SK-MEL-5 (cell line): ENCODE data around the gene CREB5. TPM values are rescaled to one million over a fixed set of nuclear protein-coding genes. Genes with fewer than 3 reads are reported as not detected.

Experiments
- DNase-seq: peaks from one replicate; pipeline ENCODE4 v3.0.0-alpha.2; 2016; ENCODE audit warnings: low read depth, low spot score
- in situ Hi-C: cut with HindIII; loops from 2 replicates; pipeline ENCODE4 v1.10.0; 2016; ENCODE audit warnings: low sequenced_read_pairs, high pct_unique_total_duplicates, low pct_unique_long_range_greater_than_20kb
- polyA plus RNA-seq, 2 experiments: library from polyadenylated mRNA; depleted of rRNA; stranded (reverse); fragments of >200 nt; gene quantifications; 2 replicates each; pipeline ENCODE4 v1.2.3, GENCODE V29; 2015
- total RNA-seq: library from RNA; depleted of rRNA; stranded (reverse); fragments of >200 nt; shearing (Covaris generic); gene quantifications from 2 replicates; pipeline ENCODE4 v1.2.3, GENCODE V29; 2014; rRNA removed

CREB5 gene, protein sequence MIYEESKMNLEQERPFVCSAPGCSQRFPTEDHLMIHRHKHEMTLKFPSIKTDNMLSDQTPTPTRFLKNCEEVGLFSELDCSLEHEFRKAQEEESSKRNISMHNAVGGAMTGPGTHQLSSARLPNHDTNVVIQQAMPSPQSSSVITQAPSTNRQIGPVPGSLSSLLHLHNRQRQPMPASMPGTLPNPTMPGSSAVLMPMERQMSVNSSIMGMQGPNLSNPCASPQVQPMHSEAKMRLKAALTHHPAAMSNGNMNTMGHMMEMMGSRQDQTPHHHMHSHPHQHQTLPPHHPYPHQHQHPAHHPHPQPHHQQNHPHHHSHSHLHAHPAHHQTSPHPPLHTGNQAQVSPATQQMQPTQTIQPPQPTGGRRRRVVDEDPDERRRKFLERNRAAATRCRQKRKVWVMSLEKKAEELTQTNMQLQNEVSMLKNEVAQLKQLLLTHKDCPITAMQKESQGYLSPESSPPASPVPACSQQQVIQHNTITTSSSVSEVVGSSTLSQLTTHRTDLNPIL
- 13.4 and 19.4 TPM in 2 replicates for total RNA-seq
- 25.6 and 34.0 TPM in 2 replicates for polyA plus RNA-seq (2015; cell fraction: cytosol; rRNA removed)
- 52.0 and 62.3 TPM in 2 replicates for polyA plus RNA-seq (2015; cell fraction: nucleus; rRNA removed)

DNA sequence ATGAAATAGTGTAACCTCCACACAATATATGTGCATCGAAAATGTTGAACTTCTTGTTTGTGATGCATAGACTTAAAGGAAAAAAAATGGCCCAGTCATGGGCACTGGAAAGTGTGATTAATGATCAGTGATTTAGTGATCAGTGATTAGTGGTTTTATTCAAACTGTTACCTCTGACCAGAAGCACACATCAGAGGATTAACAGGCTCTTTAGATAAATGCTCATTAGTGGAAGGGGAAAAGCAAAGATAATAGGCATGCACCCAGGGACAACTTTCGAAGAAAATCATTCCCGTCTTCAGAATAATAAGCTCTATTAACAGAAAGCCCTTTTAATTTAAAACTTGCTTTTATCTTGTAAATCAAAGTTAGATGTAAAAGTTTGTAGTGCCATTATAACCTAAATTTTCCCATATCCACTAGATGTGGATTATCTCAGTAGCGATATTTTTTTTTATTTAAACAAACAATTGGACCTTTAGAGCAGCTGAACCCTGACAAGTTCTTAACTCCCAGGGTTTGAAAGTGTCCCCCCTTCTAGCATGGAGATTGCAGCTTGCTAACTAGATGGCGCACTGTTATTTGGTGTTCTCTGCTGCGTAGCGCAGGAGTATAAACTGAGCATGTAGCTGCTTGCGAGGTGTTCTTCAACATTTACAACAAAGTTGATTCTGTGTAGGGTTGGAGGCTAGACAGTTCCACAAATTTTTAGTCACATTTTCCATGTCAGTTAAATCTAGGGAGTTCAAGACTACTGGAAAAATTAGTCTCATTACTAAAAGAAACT, at the start of gene CREB5:
CREB5 (plus strand) TSS at position 643 of the 787 bp plus-strand sequence. CDS start 397 bp downstream, outside the sequence.
- peak; percentile 50 for DNase-seq
- in situ Hi-C loops: no loop called here

DNA sequence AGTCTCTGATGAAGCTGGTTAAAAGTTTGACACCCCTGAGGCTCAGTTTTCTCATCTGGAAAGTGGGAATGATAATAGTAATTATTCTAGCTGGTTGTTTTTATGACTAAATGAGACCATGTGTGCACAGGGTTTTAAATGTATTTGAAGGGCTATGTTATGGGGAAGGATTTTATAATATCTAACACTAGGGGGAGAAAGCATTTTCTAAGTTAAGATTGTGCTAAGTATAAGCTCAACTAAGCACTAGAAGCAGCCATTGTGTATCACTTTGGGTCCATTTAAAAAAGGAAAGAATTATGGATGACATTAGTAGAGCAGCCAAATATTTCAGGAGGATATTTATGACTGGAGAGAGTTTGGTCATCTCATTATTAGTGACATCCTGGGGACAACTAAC, 49.5 kb upstream of the CREB5 start:
- peak; percentile 20 for DNase-seq
- in situ Hi-C loops: no loop called here

DNA sequence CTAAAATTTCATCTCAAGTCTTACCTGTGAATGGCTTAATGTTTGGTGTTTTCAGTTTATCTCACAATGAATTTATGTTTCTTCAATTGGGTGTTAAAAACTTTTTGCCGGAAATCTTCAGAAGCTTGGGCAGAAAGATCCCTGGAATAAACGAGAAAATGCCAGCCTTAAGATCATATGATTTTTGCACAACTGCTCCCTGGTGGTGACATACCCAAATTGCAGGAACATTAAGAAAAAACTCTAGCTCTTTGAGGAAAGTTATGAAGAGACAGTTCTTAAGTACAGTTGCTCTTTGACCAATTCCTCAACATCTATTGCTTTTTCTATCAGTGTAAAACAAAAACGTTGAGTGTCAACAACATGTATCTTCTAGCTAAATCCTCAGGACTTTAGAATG, 48.2 kb upstream of the CREB5 start:
- in situ Hi-C loops: no loop called here
- peak; percentile 51 for DNase-seq

DNA sequence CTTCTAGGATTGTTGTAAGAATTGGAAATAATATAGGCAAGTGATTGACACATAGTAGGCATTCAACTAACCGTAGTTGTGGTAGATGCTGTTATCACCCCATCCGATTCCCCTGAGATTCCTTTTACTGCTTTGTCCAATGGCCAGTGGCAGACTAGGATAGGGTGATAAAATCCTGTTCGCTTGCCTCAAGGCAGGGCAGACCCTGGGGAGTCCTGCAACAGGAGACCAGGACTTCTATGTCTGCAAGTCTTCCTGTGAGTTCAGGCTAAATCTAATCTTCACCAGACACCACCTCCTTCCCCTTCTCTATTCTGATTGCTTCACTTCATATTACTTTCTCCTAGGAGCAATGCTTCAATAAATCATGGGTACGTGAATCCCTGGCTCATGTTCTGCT, 42.8 kb upstream of the CREB5 start:
- in situ Hi-C loops: no loop called here
- DNase-seq: no peak

DNA sequence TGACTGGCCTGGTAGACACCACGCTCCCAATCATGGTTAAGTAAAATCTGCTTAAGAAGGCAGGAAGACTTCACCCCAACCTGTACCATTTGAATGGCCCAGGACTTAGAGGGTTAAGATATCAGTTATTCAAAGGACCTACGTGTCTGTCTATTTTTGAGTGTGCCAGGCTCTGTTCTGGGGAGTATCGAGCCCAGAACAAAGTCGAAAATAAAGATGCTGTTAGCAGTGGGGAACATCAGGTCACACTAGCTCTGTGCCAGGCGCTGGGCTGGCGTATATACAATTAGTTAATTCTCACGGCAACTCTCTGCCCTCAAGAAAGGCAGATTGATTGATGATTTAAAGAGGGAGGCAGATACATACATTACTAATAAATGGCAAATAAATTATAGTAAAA, 40.5 kb upstream of the CREB5 start:
- in situ Hi-C loops: no loop called here
- DNase-seq: no peak

DNA sequence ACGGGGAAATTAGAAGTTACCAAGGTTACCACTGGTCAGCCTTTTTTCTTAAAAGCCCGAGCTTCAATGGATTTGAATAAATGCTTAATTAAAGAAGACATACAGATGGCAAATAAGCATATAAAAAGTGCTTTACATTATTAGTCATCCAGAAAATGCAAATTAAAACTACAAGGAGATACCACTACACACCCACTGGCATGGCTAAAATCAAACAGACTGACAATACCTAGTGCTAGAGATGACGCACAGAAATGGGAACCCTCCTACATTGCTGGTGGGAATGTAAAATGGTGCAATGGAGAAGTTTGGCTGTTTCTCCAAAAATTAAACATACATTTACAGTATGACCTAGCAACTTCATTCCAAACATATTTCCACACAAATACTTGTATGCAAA, 38.3 kb upstream of the CREB5 start:
- in situ Hi-C loops: no loop called here
- no peak for DNase-seq

DNA sequence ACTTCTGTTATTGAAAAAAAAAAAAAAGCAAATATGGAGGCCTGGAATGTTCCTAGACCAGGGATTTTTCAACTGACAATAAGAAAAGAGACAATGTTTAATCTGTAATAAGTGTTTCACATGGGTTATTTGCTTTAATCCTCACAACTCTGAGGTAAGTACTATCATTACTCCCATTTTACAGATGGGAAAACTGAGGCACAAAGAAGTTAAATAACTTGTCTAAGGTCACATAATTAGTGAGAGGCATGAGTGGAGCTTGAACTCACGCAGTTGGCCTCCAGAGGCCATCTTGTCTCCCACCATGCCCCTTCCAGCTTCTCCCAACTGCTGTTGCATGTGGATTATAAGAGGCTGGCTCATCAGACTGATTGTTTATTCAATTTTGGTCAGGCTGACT, 36.6 kb upstream of the CREB5 start:
- DNase-seq: no peak
- in situ Hi-C loops: no loop called here

DNA sequence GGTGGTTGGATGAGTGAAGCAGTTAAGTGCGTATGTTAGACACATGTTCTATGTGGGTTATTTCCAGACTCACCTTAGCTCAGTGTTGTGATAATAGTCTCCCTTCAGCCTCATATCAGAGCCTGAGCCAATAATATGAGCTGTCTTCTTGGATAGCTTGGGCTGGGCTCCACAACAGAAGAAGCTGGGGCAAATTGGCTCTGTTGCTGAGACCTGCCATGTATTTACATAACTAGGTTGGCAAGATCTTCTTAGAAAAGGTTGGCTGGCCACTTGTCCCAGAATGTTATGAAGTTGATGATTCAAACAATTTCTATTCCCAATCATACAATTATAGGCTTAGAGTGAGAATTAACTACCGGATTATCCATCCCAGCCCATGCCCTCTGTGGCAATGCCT, 35.7 kb upstream of the CREB5 start:
- in situ Hi-C loops: no loop called here
- no peak for DNase-seq

DNA sequence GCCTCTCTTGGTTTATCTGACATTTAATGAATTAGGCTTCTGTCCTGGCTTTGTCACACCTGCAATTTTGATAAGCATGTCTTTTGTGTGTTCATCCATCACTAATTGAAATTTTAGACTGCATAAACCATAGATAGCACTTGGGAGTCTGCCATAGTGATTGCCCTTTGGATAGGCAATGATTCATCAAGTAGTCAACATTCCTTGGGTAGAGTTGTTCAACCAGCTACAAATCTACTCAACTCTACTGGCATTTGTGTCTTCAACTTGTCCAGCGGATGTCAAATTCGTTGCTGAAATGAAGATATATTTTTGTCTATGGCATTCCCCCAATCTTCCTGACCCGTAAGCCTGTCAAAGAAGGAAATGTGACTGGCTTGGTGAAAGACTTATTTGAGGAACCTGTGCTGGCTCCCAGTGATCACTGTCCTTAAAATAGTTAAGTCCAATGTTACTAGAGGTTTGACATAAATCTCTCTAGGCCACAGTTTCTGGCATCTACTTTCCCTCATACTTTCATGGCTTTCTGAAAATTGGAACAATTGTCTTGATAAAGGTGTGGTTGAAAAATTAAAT, 33.7 kb upstream of the CREB5 start:
- DNase-seq: no peak
- in situ Hi-C loops: no loop called here

DNA sequence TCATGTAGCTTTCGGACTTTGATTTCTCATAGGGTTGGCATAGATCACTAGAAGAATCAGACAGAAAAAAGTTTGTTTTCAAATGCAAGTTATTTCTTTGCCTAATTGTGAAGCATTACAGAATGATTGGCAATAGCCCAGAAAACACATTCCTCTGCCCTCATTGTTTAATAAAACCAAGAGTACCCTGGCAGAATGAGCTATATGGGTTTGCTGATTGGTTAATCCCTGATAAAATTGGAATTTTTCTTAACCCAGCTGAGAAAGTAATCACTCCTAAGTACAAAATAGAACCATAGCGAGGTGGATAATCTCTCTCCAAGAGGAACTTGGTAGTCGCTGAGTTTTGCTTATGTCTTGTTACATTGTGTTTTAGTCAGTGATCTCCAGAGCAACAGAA, 30.9 kb upstream of the CREB5 start:
- in situ Hi-C loops: no loop called here
- DNase-seq: no peak

DNA sequence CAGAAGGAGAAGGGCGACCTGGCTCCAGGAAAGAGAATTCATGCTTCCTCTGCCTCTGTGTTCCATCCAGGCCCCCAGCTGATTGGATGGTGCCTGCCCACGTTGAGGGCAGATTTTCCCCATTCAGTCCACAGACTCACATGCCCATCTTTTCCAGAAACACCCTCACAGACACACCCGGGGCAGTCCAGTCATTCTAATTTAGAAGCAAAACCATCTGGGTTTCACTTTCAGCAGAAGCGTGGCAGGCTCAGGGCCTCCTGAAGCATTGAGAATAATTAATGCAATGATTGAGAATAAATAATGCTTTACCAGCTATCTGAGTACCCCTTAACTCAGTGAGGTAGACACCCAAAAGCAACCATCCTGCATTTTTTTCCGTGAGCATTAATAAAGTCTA, 30.2 kb upstream of the CREB5 start:
- in situ Hi-C loops: no loop called here
- no peak for DNase-seq

DNA sequence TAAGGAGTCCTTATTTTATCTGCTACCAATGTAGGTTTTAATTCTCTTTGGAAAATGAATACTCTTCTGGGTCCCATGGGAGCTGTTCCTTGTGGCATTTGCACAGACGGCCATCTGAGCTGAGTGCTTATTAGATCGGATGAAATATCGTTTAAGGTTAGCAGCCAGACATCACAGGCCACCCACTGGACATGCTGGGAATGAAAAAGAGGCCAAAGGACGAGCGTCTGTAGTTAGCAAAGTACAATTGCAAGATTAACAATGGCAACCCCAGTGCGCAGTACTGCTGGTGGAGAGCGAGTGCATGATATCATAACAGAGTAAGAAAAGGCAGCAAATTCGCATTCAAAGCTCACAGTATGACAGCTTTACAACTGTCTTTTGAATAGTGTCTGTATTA, 28.3 kb upstream of the CREB5 start:
- in situ Hi-C loops: no loop called here
- peak; percentile 42 for DNase-seq

DNA sequence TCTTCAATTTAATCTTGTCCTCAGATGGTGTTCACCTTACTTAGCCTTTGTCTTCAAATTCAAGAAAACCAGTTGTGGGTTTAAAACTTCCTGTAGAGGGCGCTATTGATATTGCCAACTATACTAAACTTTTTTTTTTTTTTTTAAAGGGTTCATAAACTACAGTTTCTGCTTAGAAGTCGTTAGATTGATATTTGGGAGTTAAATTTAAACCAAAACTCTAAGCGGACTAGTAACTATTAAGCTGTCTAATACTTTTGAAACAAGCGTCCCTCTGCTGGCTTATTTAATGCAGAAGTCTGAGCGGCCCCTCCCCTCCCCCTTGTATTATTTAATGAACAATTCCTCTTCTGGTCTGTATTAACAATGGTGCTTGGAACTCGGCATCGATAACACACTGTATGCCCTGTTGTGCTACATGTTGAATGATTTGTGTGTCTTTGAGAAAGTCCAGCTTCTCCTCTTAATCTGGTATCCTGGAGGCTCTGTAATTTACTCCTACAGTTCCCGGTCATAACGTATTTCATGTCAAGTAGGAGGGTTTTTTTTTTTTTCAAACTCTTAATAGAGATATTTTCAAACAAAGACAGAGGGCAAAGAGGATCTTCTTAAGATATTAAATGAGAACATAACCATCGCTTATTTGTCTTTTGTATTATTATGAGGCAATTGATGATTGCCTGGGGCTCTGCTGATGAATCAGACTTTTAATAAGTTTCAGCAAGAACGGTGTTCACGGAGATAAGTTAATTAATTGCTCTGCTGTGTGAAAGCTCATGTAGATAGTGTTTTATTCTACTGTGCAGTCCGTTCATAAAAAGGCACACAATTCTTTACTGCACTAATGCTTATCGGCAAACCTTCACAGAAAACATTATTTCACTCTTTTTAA, 22.6 kb upstream of the CREB5 start:
- peak; percentile 85 for DNase-seq
- in situ Hi-C loops: no loop called here

DNA sequence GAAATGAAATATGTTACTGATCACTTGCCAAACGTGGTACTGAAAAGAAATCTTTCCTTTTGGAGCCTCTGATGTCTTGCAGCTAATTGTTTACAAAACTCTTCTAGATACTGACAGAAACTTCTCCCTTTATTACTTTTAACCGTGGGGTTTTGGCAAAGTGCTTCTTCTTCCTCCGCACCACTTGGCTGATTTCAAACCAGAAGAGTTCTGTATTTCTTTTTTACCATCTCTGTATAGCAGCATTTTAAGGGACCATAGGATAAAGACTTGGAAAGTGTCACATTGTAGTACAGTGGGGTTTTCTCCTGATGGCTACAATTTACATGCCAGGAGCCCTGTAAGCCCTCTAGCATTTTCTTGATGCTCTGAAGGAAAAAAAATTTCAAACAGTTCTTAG, 21.9 kb upstream of the CREB5 start:
- DNase-seq: no peak
- in situ Hi-C loops: no loop called here

DNA sequence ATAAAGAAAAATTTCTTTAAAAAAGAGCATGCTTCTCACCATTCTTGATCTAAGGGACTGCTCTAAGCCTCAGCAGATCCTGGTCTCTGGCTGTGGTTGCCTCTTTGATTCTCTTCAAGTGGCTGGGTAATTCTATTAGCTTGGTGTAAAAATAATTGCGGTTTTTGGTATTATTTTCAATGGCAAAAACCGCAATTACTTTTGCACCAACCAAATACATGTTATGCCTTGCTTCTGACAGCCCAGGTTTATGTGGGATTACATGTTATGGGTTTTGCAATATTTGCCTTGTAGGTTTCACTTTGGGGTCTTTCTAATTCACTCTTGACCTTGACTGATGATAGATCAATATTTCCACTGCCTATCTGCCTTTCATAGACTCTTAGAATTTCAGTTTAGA, 20.0 kb upstream of the CREB5 start:
- no peak for DNase-seq
- in situ Hi-C loops: no loop called here

DNA sequence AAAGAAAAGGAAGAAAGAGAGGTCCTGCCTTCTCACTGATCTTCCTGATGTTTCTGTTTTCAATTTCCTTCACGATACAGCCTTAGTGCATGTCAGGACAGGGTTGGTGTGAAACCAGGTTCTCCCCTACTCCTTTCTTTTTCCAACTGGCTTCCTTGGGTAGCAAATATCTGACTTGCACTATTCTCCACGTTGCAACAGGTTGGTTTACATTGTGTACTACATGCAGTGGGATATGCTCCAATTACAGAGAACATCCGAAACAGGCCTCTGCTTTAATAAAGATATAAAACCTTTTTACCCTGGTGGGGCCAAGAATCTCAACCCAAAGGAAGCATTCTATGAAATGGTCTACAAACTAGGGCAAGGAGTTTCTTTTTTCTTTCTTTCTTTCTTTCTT, 16.9 kb upstream of the CREB5 start:
- DNase-seq: no peak
- in situ Hi-C loops: no loop called here

DNA sequence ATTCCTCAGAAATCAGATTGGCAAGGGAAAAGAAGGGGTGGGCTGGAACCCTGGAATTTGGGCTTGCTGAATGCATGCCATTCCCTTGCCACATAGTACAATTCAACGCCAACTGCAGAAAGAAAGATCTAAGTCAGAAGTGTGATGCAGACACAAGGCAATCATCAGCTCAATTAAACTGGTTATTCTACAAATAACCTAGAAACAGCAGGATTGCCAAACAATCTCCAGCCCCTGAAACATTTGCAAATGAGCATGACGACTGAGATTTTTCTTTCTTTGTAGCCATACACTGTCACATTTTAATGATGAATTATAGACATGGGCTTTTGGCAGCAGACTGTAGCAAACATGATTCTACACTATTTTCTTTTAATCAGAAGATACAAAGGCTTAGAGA, 16.5 kb upstream of the CREB5 start:
- in situ Hi-C loops: no loop called here
- DNase-seq: no peak
